ENCODE data around the gene PTHLH. TPM values are rescaled to one million over a fixed set of nuclear protein-coding genes. Genes with fewer than 3 reads are reported as not detected.

PTHLH gene
- total RNA-seq, 1 experiment from 2014 or later, result not detected

DNA sequence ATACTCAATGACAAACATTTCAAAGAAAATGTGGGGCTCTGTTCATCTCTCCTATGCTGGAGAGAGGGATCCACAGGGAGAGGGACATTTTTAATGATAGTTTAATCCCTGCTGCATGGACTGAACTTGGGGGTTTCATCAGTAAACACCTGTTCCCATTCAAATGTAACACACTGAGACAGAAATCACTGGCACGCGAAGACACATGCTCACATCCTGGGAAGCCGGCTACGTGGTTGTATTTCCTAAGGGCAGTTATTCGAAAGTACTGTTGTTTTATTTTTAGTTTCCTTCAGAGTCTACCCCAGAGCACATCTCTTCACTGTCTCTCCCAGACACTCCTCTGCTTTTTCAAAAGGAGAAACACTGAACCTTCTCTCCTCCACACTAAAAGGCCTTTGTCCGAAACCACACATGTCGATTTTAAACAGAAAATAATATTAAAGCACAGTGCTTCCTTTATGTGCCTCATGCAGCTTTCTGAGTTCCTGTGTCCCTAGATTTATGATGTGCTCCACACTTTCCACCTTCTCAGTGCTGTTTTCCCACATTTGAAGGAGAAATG, 52.8 kb downstream of the PTHLH start:
- Histone ChIP-seq H3K9me3 (peaks cover 7% of the 10 kb centered on the region; the same call in 1 of the 2 replicates), H3K4me1 (peaks cover 19% of the 10 kb centered on the region), H3K4me3 (ENCODE audit: low read depth, low read length) (no peak overlapping the region), H3K27me3 (replicated peaks; ENCODE audit: control insufficient read depth, insufficient read depth, low read length) (no peaks in the 10 kb centered on the region), H3K36me3 (ENCODE audit: control insufficient read depth, insufficient read depth, low read length) (no peaks in the 10 kb centered on the region)
- BruUV-seq (replicated peaks), result no TSS peak
- Mint-ChIP-seq H3K36me3 (ENCODE audit: insufficient read depth, unreplicated experiment) (no peaks in the 10 kb centered on the region), H3K9me3 (ENCODE audit: unreplicated experiment) (peaks cover 14% of the 10 kb centered on the region), H3K27me3 (ENCODE audit: insufficient read depth, unreplicated experiment) (no peaks in the 10 kb centered on the region), H3K4me3 (ENCODE audit: unreplicated experiment) (no peak overlapping the region), H3K4me1 (ENCODE audit: low read depth, unreplicated experiment) (peaks cover 21% of the 10 kb centered on the region), H3K27ac (ENCODE audit: unreplicated experiment) (no peak overlapping the region)
- DNase-seq, result no peak
- intact Hi-C loops (cut with micrococcal nuclease; ENCODE audit: unreplicated experiment), result loop anchor here (2.0 kb wide), 1 partner anchor 21 kb away; no protein-coding TSS in a partner anchor
- CTCF ChIA-PET, result no interaction called here
- POLR2A ChIA-PET, result no interaction called here
- TF ChIP-seq, protein P1, sequence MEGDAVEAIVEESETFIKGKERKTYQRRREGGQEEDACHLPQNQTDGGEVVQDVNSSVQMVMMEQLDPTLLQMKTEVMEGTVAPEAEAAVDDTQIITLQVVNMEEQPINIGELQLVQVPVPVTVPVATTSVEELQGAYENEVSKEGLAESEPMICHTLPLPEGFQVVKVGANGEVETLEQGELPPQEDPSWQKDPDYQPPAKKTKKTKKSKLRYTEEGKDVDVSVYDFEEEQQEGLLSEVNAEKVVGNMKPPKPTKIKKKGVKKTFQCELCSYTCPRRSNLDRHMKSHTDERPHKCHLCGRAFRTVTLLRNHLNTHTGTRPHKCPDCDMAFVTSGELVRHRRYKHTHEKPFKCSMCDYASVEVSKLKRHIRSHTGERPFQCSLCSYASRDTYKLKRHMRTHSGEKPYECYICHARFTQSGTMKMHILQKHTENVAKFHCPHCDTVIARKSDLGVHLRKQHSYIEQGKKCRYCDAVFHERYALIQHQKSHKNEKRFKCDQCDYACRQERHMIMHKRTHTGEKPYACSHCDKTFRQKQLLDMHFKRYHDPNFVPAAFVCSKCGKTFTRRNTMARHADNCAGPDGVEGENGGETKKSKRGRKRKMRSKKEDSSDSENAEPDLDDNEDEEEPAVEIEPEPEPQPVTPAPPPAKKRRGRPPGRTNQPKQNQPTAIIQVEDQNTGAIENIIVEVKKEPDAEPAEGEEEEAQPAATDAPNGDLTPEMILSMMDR (IDR thresholded peaks at IDR 0.05; ENCODE audit: insufficient read depth in 1 of 2, low read depth in 1 of 2, low read length in 1 of 2, severe bottlenecking in 1 of 2, unreplicated experiment in 1 of 2), result no peak

GRCh38 chr12:27915536-27915935, 57.0 kb downstream of the PTHLH start:
- intact Hi-C loops (cut with micrococcal nuclease; ENCODE audit: unreplicated experiment), result no loop called here
- peaks cover 7% of the 10 kb centered on the region; the same call in 1 of the 2 replicates for H3K9me3 ChIP-seq
- Mint-ChIP-seq H3K27ac (ENCODE audit: unreplicated experiment) (no peak overlapping the region), H3K4me1 (ENCODE audit: low read depth, unreplicated experiment) (peaks cover 21% of the 10 kb centered on the region), H3K4me3 (ENCODE audit: unreplicated experiment) (no peak overlapping the region), H3K36me3 (ENCODE audit: insufficient read depth, unreplicated experiment) (no peaks in the 10 kb centered on the region), H3K27me3 (ENCODE audit: insufficient read depth, unreplicated experiment) (no peaks in the 10 kb centered on the region), H3K9me3 (ENCODE audit: unreplicated experiment) (peaks cover 25% of the 10 kb centered on the region)
- DNase-seq, result no peak
- ChIA-PET CTCF (no interaction called here), POLR2A (no interaction called here)
- H3K27me3 ChIP-seq (replicated peaks; ENCODE audit: control insufficient read depth, insufficient read depth, low read length), result no peaks in the 10 kb centered on the region
- TF ChIP-seq, protein P1 (IDR thresholded peaks at IDR 0.05; ENCODE audit: insufficient read depth in 1 of 2, low read depth in 1 of 2, low read length in 1 of 2, severe bottlenecking in 1 of 2, unreplicated experiment in 1 of 2), result no peak
- peaks cover 19% of the 10 kb centered on the region for H3K4me1 ChIP-seq
- H3K4me3 ChIP-seq (ENCODE audit: low read depth, low read length), result no peak overlapping the region
- BruUV-seq (replicated peaks), result no TSS peak
- H3K36me3 ChIP-seq (ENCODE audit: control insufficient read depth, insufficient read depth, low read length), result no peaks in the 10 kb centered on the region

- H3K4me1 ChIP-seq, result peaks cover 19% of the 10 kb centered on the region
- CTCF ChIA-PET, result no interaction called here
- no peak overlapping the region for H3K4me3 Mint-ChIP-seq (ENCODE audit: unreplicated experiment)
- H3K27ac Mint-ChIP-seq (ENCODE audit: unreplicated experiment), result no peak overlapping the region
- TF ChIP-seq, protein P1 (IDR thresholded peaks at IDR 0.05; ENCODE audit: insufficient read depth in 1 of 2, low read depth in 1 of 2, low read length in 1 of 2, severe bottlenecking in 1 of 2, unreplicated experiment in 1 of 2), result no peak
- H3K36me3 Mint-ChIP-seq (ENCODE audit: insufficient read depth, unreplicated experiment), result no peaks in the 10 kb centered on the region
- no peaks in the 10 kb centered on the region for H3K27me3 ChIP-seq (replicated peaks; ENCODE audit: control insufficient read depth, insufficient read depth, low read length)
- peaks cover 25% of the 10 kb centered on the region for H3K9me3 Mint-ChIP-seq (ENCODE audit: unreplicated experiment)
- no peaks in the 10 kb centered on the region for H3K36me3 ChIP-seq (ENCODE audit: control insufficient read depth, insufficient read depth, low read length)
- H3K9me3 ChIP-seq, result peaks cover 7% of the 10 kb centered on the region; the same call in 1 of the 2 replicates
- no peaks in the 10 kb centered on the region for H3K27me3 Mint-ChIP-seq (ENCODE audit: insufficient read depth, unreplicated experiment)
- no TSS peak for BruUV-seq (replicated peaks)
- POLR2A ChIA-PET, result no interaction called here
- DNase-seq, result no peak
- H3K4me1 Mint-ChIP-seq (ENCODE audit: low read depth, unreplicated experiment), result peaks cover 21% of the 10 kb centered on the region
- intact Hi-C loops (cut with micrococcal nuclease; ENCODE audit: unreplicated experiment), result no loop called here
- no peak overlapping the region for H3K4me3 ChIP-seq (ENCODE audit: low read depth, low read length)
These were observed 57.5 kb downstream of the PTHLH start for GRCh38 chr12:27915021-27915420.
